ENCODE data around the gene STRN4. TPM values are rescaled to one million over a fixed set of nuclear protein-coding genes. Genes with fewer than 3 reads are reported as not detected.

STRN4 gene
- total RNA-seq, 1 experiment from 2014 or later, result 162 TPM

DNA sequence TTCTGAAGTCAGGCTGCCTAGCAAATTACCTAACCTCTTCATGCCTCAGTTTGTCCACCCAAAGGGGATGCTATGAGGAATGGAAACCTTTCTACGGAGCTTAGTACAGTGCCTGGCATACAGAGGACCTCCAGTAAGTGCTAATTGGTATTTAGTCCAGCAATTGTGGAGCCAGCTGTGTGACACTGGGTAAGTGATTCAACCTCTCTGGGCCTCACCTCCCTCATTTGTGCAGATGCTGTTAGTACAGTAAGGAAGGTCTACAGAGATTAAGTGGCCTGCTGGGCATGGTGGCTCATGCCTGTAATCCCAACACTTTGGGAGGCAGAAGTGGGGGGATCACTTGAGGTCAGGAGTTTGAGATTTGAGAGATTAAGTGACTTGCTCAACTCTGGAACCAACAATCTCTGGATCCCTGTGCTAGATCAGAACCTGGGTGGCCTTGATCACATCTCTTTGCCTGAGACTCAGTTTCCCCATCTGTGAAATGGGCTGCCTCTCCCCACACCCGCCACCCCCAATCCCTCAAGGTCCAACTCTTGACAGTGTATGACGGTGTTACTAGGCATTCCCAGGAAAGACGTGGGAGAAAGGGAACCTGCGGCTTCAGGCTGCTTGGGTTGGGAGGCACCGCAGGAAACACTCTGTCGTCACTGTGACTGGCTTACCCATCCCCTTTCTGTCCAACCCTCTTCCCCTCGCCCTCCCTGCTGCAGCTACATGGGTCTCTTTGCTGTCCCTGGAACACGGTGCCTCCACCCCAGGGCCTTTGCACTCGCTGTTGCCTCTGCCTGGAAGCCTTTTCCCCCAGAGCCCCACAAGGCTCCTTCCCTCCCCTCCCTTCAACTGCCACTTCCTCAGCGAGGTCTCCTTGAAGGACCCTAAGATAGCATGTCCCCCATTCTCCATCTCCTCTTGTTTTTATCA is 47.6 kb downstream of the STRN4 start:
- peaks cover 2% of the 10 kb centered on the region; the same call in 1 of the 2 replicates for H3K36me3 ChIP-seq (ENCODE audit: control insufficient read depth, insufficient read depth, low read length)
- no peaks in the 10 kb centered on the region for H3K9me3 Mint-ChIP-seq (ENCODE audit: unreplicated experiment)
- no peaks in the 10 kb centered on the region for H3K27me3 ChIP-seq (replicated peaks; ENCODE audit: control insufficient read depth, insufficient read depth, low read length)
- no TSS peak for BruUV-seq (replicated peaks)
- H3K4me3 Mint-ChIP-seq (ENCODE audit: unreplicated experiment), result no peak overlapping the region
- no peaks in the 10 kb centered on the region for H3K4me1 Mint-ChIP-seq (ENCODE audit: low read depth, unreplicated experiment)
- no peaks in the 10 kb centered on the region for H3K9me3 ChIP-seq
- TF ChIP-seq, protein P1, sequence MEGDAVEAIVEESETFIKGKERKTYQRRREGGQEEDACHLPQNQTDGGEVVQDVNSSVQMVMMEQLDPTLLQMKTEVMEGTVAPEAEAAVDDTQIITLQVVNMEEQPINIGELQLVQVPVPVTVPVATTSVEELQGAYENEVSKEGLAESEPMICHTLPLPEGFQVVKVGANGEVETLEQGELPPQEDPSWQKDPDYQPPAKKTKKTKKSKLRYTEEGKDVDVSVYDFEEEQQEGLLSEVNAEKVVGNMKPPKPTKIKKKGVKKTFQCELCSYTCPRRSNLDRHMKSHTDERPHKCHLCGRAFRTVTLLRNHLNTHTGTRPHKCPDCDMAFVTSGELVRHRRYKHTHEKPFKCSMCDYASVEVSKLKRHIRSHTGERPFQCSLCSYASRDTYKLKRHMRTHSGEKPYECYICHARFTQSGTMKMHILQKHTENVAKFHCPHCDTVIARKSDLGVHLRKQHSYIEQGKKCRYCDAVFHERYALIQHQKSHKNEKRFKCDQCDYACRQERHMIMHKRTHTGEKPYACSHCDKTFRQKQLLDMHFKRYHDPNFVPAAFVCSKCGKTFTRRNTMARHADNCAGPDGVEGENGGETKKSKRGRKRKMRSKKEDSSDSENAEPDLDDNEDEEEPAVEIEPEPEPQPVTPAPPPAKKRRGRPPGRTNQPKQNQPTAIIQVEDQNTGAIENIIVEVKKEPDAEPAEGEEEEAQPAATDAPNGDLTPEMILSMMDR (IDR thresholded peaks at IDR 0.05; ENCODE audit: insufficient read depth in 1 of 2, low read depth in 1 of 2, low read length in 1 of 2, severe bottlenecking in 1 of 2, unreplicated experiment in 1 of 2), result no peak
- no peak overlapping the region for H3K4me3 ChIP-seq (ENCODE audit: low read depth, low read length)
- intact Hi-C loops (cut with micrococcal nuclease; ENCODE audit: unreplicated experiment), result no loop called here
- H3K36me3 Mint-ChIP-seq (ENCODE audit: insufficient read depth, unreplicated experiment), result peaks cover 79% of the 10 kb centered on the region
- H3K4me1 ChIP-seq, result no peaks in the 10 kb centered on the region
- H3K27ac Mint-ChIP-seq (ENCODE audit: unreplicated experiment), result no peak overlapping the region
- no peaks in the 10 kb centered on the region for H3K27me3 Mint-ChIP-seq (ENCODE audit: insufficient read depth, unreplicated experiment)
- POLR2A ChIA-PET, result no interaction called here
- no peak for DNase-seq
- CTCF ChIA-PET, result interaction anchor here (0.9 kb wide), 1 partner anchor 16 kb away, joined by 3 read pairs; no protein-coding TSS in a partner anchor

DNA sequence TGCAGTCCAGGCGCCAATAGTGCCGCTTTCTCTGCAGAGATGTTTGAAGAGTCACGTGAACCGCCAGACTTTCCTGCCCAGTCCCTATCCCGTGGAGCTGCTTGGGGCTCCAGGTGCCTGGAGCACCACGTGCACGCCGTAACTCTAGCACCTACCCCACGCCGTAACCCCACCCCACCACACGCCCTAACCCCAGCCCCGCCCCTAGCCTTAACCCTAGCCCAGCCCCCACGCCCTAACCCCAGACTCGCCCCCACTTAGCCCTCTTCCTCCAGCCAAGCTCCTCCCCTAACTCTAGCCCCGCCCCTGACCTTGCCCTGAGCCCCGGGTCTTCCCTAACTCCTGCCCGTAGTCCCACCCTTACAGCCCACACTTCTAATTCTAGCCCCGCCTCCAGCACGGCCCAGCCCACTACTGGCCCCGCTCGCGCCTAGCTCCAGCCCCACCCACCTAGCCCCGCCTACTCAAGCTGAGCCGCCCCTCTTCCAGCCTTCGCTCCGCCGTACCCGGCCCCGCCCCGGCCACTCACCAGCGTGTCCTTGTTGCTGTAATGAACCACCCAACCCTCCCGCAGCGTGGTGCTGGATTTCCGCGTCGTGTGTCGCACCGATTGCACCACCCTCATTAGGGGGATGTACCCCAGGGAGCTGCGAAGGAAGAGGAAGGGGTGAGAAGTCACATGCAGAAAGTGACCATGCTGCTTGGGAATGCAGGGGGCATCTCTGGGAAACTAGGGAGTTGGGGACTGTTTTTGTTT is 48.9 kb downstream of the STRN4 start:
- no peaks in the 10 kb centered on the region for H3K27me3 Mint-ChIP-seq (ENCODE audit: insufficient read depth, unreplicated experiment)
- H3K27ac Mint-ChIP-seq (ENCODE audit: unreplicated experiment), result no peak overlapping the region
- H3K9me3 Mint-ChIP-seq (ENCODE audit: unreplicated experiment), result no peaks in the 10 kb centered on the region
- no peak overlapping the region for H3K4me3 Mint-ChIP-seq (ENCODE audit: unreplicated experiment)
- Histone ChIP-seq H3K9me3 (no peaks in the 10 kb centered on the region), H3K4me3 (ENCODE audit: low read depth, low read length) (no peak overlapping the region), H3K27me3 (replicated peaks; ENCODE audit: control insufficient read depth, insufficient read depth, low read length) (no peaks in the 10 kb centered on the region), H3K4me1 (no peaks in the 10 kb centered on the region), H3K36me3 (ENCODE audit: control insufficient read depth, insufficient read depth, low read length) (peaks cover 5% of the 10 kb centered on the region)
- peak; percentile 51 to 77 for DNase-seq
- CTCF ChIA-PET, result interaction anchor here (0.6 kb wide), 2 partner anchors 34 to 52 kb away, joined by 3 to 5 read pairs; no protein-coding TSS in a partner anchor
- H3K4me1 Mint-ChIP-seq (ENCODE audit: low read depth, unreplicated experiment), result no peaks in the 10 kb centered on the region
- BruUV-seq (replicated peaks), result no TSS peak
- peaks cover 79% of the 10 kb centered on the region for H3K36me3 Mint-ChIP-seq (ENCODE audit: insufficient read depth, unreplicated experiment)
- POLR2A ChIA-PET, result interaction anchor here (0.6 kb wide), 1 partner anchor 1980 kb away, joined by 3 read pairs; no protein-coding TSS in a partner anchor
- intact Hi-C loops (cut with micrococcal nuclease; ENCODE audit: unreplicated experiment), result no loop called here
- TF ChIP-seq, protein P1 (IDR thresholded peaks at IDR 0.05; ENCODE audit: insufficient read depth in 1 of 2, low read depth in 1 of 2, low read length in 1 of 2, severe bottlenecking in 1 of 2, unreplicated experiment in 1 of 2), result no peak

DNA sequence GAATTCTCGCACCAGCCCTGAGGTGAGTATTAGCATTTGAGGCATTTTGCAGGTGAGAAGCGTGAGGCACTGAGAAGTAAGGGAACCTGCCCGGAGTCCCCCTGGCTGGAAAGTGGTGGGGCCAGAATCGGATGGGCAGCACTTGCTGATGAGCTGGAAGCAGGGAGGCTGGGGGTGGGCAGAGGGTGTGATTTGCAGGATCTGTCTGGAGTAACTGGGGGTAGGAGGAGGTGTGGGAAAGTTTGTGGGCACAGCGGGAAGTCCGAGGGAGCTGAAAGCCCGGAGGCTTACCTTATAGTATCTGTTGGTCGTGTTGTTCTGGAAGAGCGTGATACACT is 49.4 kb downstream of the STRN4 start:
- H3K4me1 Mint-ChIP-seq (ENCODE audit: low read depth, unreplicated experiment), result no peaks in the 10 kb centered on the region
- intact Hi-C loops (cut with micrococcal nuclease; ENCODE audit: unreplicated experiment), result no loop called here
- H3K4me3 ChIP-seq (ENCODE audit: low read depth, low read length), result no peak overlapping the region
- no peak for DNase-seq
- no peak overlapping the region for H3K4me3 Mint-ChIP-seq (ENCODE audit: unreplicated experiment)
- POLR2A ChIA-PET, result no interaction called here
- CTCF ChIA-PET, result no interaction called here
- H3K36me3 ChIP-seq (ENCODE audit: control insufficient read depth, insufficient read depth, low read length), result peaks cover 5% of the 10 kb centered on the region
- H3K9me3 Mint-ChIP-seq (ENCODE audit: unreplicated experiment), result no peaks in the 10 kb centered on the region
- H3K36me3 Mint-ChIP-seq (ENCODE audit: insufficient read depth, unreplicated experiment), result peaks cover 79% of the 10 kb centered on the region
- BruUV-seq (replicated peaks), result no TSS peak
- H3K4me1 ChIP-seq, result no peaks in the 10 kb centered on the region
- H3K27ac Mint-ChIP-seq (ENCODE audit: unreplicated experiment), result no peak overlapping the region
- no peaks in the 10 kb centered on the region for H3K27me3 ChIP-seq (replicated peaks; ENCODE audit: control insufficient read depth, insufficient read depth, low read length)
- no peaks in the 10 kb centered on the region for H3K9me3 ChIP-seq
- H3K27me3 Mint-ChIP-seq (ENCODE audit: insufficient read depth, unreplicated experiment), result no peaks in the 10 kb centered on the region
- TF ChIP-seq, protein P1 (IDR thresholded peaks at IDR 0.05; ENCODE audit: insufficient read depth in 1 of 2, low read depth in 1 of 2, low read length in 1 of 2, severe bottlenecking in 1 of 2, unreplicated experiment in 1 of 2), result no peak

Data from Caco-2 (cell line).